COR-L47 (cell line): ENCODE data around the gene HMCN1.
A peak's percentile ranks its signal among the peaks of the same experiment; 100 is the strongest.

Experiments
- DNase-seq: peaks from one replicate; lab custom pipeline; 2025; lab: John Stamatoyannopoulos, UW

The HMCN1 gene

GRCh38 chr1:185733818-185734735 is at the start of gene HMCN1:
TSS of gene HMCN1 (plus strand) at chr1:185734391. CDS start at chr1:185734780, 389 bp downstream.
- peak; percentile 35 for DNase-seq

- DNase-seq, result no peak
These were observed 47.1 kb upstream of the HMCN1 start for GRCh38 chr1:185686821-185687778.

GRCh38 chr1:185690527-185690926 is 43.7 kb upstream of the HMCN1 start:
- no peak for DNase-seq

GRCh38 chr1:185693654-185694053 is 40.5 kb upstream of the HMCN1 start:
- DNase-seq, result no peak

- no peak for DNase-seq
These were observed 40.1 kb upstream of the HMCN1 start for GRCh38 chr1:185694081-185694480.

- no peak for DNase-seq
These were observed 38.9 kb upstream of the HMCN1 start for GRCh38 chr1:185695299-185695698.

GRCh38 chr1:185696422-185697150 is 37.6 kb upstream of the HMCN1 start:
- DNase-seq, result no peak

GRCh38 chr1:185699874-185700273 is 34.3 kb upstream of the HMCN1 start:
- no peak for DNase-seq

- no peak for DNase-seq
These were observed 32.5 kb upstream of the HMCN1 start for GRCh38 chr1:185701650-185702049.

- no peak for DNase-seq
These were observed 30.0 kb upstream of the HMCN1 start for GRCh38 chr1:185704181-185704580.

- DNase-seq, result no peak
These were observed 18.1 kb upstream of the HMCN1 start for GRCh38 chr1:185716095-185716494.

- no peak for DNase-seq
These were observed 15.2 kb upstream of the HMCN1 start for GRCh38 chr1:185719021-185719420.

GRCh38 chr1:185720633-185721272 is 13.4 kb upstream of the HMCN1 start:
- DNase-seq, result no peak

- no peak for DNase-seq
These were observed 12.6 kb upstream of the HMCN1 start for GRCh38 chr1:185721553-185721952.

GRCh38 chr1:185722098-185722497 is 12.1 kb upstream of the HMCN1 start:
- DNase-seq, result no peak

- no peak for DNase-seq
These were observed 6.5 kb upstream of the HMCN1 start for GRCh38 chr1:185727726-185728125.

- no peak for DNase-seq
These were observed 2.7 kb upstream of the HMCN1 start for GRCh38 chr1:185731446-185731845.

GRCh38 chr1:185732951-185733350 is 1.2 kb upstream of the HMCN1 start:
- DNase-seq, result no peak

- DNase-seq, result no peak
These were observed 924 bp downstream of the HMCN1 start for GRCh38 chr1:185734929-185735700.

GRCh38 chr1:185735701-185736064 is 1.5 kb downstream of the HMCN1 start:
- DNase-seq, result no peak

- DNase-seq, result no peak
These were observed 5.8 kb downstream of the HMCN1 start for GRCh38 chr1:185739967-185740366.
